ENCODE measurements around the gene WNT10A. TPM values are rescaled to one million over a fixed set of nuclear protein-coding genes. Genes with fewer than 3 reads are reported as not detected.
A peak's percentile ranks its signal among the peaks of the same experiment; 100 is the strongest.

Gene WNT10A
- total and polyA plus RNA-seq, 10 of the 15 experiments (the other 5 are each of a cell fraction or from before 2014, with no cell fraction given): 0.61 to 45.0 (median 6.9) TPM

DNA sequence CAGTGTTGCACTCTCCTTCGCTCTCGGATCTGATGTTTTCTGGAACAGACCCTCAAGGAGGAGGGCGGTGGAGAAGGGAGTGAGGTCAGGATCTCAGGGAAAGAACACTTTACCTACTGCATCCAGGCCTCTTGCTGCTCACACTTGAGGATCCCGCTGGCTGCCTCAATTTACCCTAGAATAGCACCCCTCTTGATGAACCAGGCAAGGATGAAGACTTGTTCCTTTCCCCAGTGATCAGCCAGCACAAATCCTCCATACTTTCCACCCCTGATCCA is 14.2 kb downstream of the WNT10A start:
- Histone ChIP-seq H3K9me3 (replicated peaks; ENCODE audit: control insufficient read depth, insufficient read depth, low read length) (no peaks in the 10 kb centered on the region), H3K79me2 (ENCODE audit: control insufficient read depth, insufficient read depth, low read length) (peaks cover 32% of the 10 kb centered on the region), H3K27ac (ENCODE audit: control insufficient read depth, insufficient read depth) (peak overlapping the region; percentile 95), H3K27me3 (replicated peaks in 1 of 2; ENCODE audit: control insufficient read depth in 2 of 2, insufficient read depth in 2 of 2, low read length in 1 of 2) (no peaks in the 10 kb centered on the region), H4K20me1 (ENCODE audit: control insufficient read depth, insufficient read depth) (no peaks in the 10 kb centered on the region), H3K4me1 (ENCODE audit: control insufficient read depth, insufficient read depth, low read length) (peaks cover 56% of the 10 kb centered on the region), H3K9ac (ENCODE audit: control insufficient read depth, insufficient read depth, low read length) (peak overlapping the region; percentile 94), H2AFZ (ENCODE audit: control insufficient read depth, low read depth, low read length) (no peak overlapping the region), H3K4me3 (peak overlapping the region; percentile 71; the same call in 1 of the 2 replicates), H3K4me2 (ENCODE audit: control insufficient read depth, insufficient read depth) (peak overlapping the region; percentile 99), H3K36me3 (ENCODE audit: control insufficient read depth in 2 of 2, insufficient read depth in 2 of 2, low read length in 1 of 2) (peaks cover 0 to 12% of the 10 kb centered on the region in 2 experiments; a peak in 3 of 4 replicates)
- intact Hi-C loops (cut with micrococcal nuclease; ENCODE audit: unreplicated experiment): no loop called here
- in situ Hi-C loops (cut with MboI): no loop called here
- no peak for ATAC-seq
- ChIA-PET SMC1A (ENCODE audit: uncharacterized antibody, unreplicated experiment) (interaction anchor here (12.4 kb wide), 1 partner anchor 13 kb away, joined by 780 read pairs; the partner anchor contains the start of gene WNT10A), RAD21 (ENCODE audit: unreplicated experiment) (interaction anchor here (1.7 to 9.5 kb wide), 2 partner anchors 14 to 384 kb away, joined by 4 to 871 read pairs; partner anchors contain the start of gene WNT10A), POLR2A (interaction anchor here (0.7 to 10.2 kb wide), 4 partner anchors 9 to 384 kb away, joined by 3 to 360 read pairs (median 80); partner anchors contain the start of genes BCS1L, DNAJB2, WNT10A and ZNF142), CTCF (interaction anchor here (1.2 to 22.2 kb wide), 2 partner anchors 17 to 282 kb away, joined by 3 to 1364 read pairs; partner anchors contain the start of genes CNPPD1 and WNT10A)
- DNase-seq (ENCODE audit: low read depth, low spot score): no peak
- 99% methylated on average over 4 of the region's 4 CpGs for WGBS (ENCODE audit: insufficient coverage, insufficient replicate concordance, low lambda C conversion rate, missing lambda C conversion rate)
- no TSS peak for BruUV-seq (replicated peaks)
- TF ChIP-seq POLR2AphosphoS2 (IDR thresholded peaks at IDR 0.05; ENCODE audit: low read depth, low read length) (no peak), LARP7 (IDR thresholded peaks at IDR 0.05) (no peak), ZNF207 (IDR thresholded peaks at IDR 0.05; ENCODE audit: borderline replicate concordance) (no peak), CHD4 (IDR thresholded peaks at IDR 0.05) (no peak), IKZF1 (conservative IDR thresholded peaks at IDR 0.05) (0 out of 2 replicates have a peak, but pooled peaks have one; percentile 3), NR2F1 (conservative IDR thresholded peaks at IDR 0.05) (no peak), HDGF (IDR thresholded peaks at IDR 0.05) (no peak)
- FAIRE-seq: no peak

DNA sequence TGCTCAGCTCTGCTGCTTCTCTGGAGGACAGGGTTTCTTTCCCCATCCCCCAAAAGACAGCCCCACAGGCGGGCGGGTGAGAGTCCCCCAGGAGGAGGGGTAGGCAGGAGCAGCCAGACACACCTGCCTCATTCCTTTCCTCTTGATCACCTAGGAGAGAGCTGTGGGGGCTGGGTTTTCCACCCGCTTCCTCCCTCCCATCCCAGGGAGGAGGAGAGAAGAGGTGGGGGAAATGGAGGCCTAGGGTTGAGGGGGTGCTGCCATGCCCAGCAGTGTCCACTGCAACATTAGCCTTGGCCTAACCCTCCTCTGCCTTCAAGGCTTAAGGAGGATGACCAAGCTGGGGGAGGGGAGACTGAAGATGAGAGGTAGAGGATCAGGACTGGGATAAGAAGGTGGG is 14.7 kb downstream of the WNT10A start:
- Histone ChIP-seq H3K27ac (ENCODE audit: control insufficient read depth, insufficient read depth) (peak overlapping the region; percentile 95), H3K36me3 (ENCODE audit: control insufficient read depth in 2 of 2, insufficient read depth in 2 of 2, low read length in 1 of 2) (peaks cover 0 to 8% of the 10 kb centered on the region in 2 experiments; a peak in 3 of 4 replicates), H3K4me3 (peak overlapping the region; percentile 71; the same call in 1 of the 2 replicates), H2AFZ (ENCODE audit: control insufficient read depth, low read depth, low read length) (no peak overlapping the region), H4K20me1 (ENCODE audit: control insufficient read depth, insufficient read depth) (no peaks in the 10 kb centered on the region), H3K4me2 (ENCODE audit: control insufficient read depth, insufficient read depth) (peak overlapping the region; percentile 99), H3K27me3 (replicated peaks in 1 of 2; ENCODE audit: control insufficient read depth in 2 of 2, insufficient read depth in 2 of 2, low read length in 1 of 2) (no peaks in the 10 kb centered on the region), H3K4me1 (ENCODE audit: control insufficient read depth, insufficient read depth, low read length) (peaks cover 56% of the 10 kb centered on the region), H3K9me3 (replicated peaks; ENCODE audit: control insufficient read depth, insufficient read depth, low read length) (no peaks in the 10 kb centered on the region), H3K9ac (ENCODE audit: control insufficient read depth, insufficient read depth, low read length) (peak overlapping the region; percentile 94; the same call in 1 of the 2 replicates), H3K79me2 (ENCODE audit: control insufficient read depth, insufficient read depth, low read length) (peaks cover 32% of the 10 kb centered on the region)
- ChIA-PET SMC1A (ENCODE audit: uncharacterized antibody, unreplicated experiment) (interaction anchor here (0.9 to 12.4 kb wide), 4 partner anchors 13 to 360 kb away, joined by 3 to 780 read pairs (median 31); partner anchors contain the start of gene WNT10A), CTCF (interaction anchor here (0.7 to 22.2 kb wide), 3 partner anchors 17 to 85 kb away, joined by 3 to 1364 read pairs (median 7); partner anchors contain the start of gene WNT10A), RAD21 (ENCODE audit: unreplicated experiment) (interaction anchor here (0.6 to 9.5 kb wide), 3 partner anchors 14 to 157 kb away, joined by 4 to 871 read pairs (median 5); partner anchors contain the start of gene WNT10A), POLR2A (interaction anchor here (0.6 to 10.2 kb wide), 4 partner anchors 9 to 359 kb away, joined by 5 to 360 read pairs (median 80); partner anchors contain the start of gene WNT10A)
- no peak for ATAC-seq
- intact Hi-C loops (cut with micrococcal nuclease; ENCODE audit: unreplicated experiment) (no loop called here), in situ Hi-C loops (cut with MboI) (no loop called here)
- no peak for FAIRE-seq
- DNase-seq (ENCODE audit: low read depth, low spot score): no peak
- WGBS (ENCODE audit: insufficient coverage, insufficient replicate concordance, low lambda C conversion rate, missing lambda C conversion rate): 89% methylated on average over 3 of the region's 3 CpGs
- BruUV-seq (replicated peaks): no TSS peak
- peak; percentile 80 for TF ChIP-seq POLR2AphosphoS2 (IDR thresholded peaks at IDR 0.05; ENCODE audit: low read depth, low read length)
- TF ChIP-seq, protein P1, sequence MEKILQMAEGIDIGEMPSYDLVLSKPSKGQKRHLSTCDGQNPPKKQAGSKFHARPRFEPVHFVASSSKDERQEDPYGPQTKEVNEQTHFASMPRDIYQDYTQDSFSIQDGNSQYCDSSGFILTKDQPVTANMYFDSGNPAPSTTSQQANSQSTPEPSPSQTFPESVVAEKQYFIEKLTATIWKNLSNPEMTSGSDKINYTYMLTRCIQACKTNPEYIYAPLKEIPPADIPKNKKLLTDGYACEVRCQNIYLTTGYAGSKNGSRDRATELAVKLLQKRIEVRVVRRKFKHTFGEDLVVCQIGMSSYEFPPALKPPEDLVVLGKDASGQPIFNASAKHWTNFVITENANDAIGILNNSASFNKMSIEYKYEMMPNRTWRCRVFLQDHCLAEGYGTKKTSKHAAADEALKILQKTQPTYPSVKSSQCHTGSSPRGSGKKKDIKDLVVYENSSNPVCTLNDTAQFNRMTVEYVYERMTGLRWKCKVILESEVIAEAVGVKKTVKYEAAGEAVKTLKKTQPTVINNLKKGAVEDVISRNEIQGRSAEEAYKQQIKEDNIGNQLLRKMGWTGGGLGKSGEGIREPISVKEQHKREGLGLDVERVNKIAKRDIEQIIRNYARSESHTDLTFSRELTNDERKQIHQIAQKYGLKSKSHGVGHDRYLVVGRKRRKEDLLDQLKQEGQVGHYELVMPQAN (conservative IDR thresholded peaks at IDR 0.05): no peak
- TF ChIP-seq, protein P2, sequence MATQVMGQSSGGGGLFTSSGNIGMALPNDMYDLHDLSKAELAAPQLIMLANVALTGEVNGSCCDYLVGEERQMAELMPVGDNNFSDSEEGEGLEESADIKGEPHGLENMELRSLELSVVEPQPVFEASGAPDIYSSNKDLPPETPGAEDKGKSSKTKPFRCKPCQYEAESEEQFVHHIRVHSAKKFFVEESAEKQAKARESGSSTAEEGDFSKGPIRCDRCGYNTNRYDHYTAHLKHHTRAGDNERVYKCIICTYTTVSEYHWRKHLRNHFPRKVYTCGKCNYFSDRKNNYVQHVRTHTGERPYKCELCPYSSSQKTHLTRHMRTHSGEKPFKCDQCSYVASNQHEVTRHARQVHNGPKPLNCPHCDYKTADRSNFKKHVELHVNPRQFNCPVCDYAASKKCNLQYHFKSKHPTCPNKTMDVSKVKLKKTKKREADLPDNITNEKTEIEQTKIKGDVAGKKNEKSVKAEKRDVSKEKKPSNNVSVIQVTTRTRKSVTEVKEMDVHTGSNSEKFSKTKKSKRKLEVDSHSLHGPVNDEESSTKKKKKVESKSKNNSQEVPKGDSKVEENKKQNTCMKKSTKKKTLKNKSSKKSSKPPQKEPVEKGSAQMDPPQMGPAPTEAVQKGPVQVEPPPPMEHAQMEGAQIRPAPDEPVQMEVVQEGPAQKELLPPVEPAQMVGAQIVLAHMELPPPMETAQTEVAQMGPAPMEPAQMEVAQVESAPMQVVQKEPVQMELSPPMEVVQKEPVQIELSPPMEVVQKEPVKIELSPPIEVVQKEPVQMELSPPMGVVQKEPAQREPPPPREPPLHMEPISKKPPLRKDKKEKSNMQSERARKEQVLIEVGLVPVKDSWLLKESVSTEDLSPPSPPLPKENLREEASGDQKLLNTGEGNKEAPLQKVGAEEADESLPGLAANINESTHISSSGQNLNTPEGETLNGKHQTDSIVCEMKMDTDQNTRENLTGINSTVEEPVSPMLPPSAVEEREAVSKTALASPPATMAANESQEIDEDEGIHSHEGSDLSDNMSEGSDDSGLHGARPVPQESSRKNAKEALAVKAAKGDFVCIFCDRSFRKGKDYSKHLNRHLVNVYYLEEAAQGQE (IDR thresholded peaks at IDR 0.05; ENCODE audit: low read depth, low read length): no peak
- TF ChIP-seq TCF12 (IDR thresholded peaks at IDR 0.05; ENCODE audit: low read depth, low read length): no peak

All from GM12878 (cell line).